Measurements from ENCODE around the gene SYNE1. TPM values are rescaled to one million over a fixed set of nuclear protein-coding genes. Genes with fewer than 3 reads are reported as not detected.
A peak's percentile ranks its signal among the peaks of the same experiment; 100 is the strongest.

Gene SYNE1
- total and polyA plus RNA-seq, 10 donors = 27.8 to 336 (median 247) TPM

DNA sequence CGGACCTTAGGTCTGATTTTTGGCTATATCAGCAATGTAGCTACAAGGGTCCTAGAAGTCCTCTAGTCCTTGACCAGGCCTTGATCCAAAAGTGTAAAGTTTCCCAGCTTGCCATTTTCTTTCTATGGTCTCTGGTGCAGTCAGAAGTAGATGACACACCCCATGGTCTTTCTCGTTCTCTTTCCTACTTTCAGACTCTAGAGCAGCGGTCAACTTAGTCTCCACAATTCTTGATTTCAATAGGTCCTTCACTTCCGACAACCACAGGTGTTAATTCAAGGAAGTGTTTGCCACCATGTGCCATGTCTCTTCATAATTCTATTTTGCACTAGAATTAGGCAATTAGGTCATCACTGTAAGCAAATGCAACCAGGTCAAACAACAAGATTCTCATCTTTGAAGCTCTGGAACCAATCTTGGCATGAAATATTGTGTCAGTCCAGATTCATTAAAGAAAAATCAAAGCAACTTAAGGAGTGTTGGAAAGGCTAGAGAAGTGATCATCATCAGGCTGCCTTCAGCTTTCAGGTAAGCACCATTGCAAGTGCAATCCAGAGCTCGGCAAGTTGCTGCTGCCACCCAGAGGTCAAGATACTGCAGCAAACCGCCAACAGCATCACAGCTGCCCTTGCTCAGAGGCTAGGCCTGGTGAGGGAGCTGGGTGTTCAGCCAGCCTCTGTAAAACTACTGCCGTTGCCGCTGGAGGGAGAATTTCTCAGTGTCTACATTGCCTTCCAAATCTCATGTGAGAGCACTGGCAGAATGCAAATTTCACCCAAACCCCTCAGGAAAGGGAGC, 5.6 kb upstream of the SYNE1 start:
- intact Hi-C loops (cut with DNase I; ENCODE audit: low total_unique reads) = loop anchor here (5.0 kb wide), 1 partner anchor 95 kb away; no protein-coding TSS in a partner anchor
- Histone ChIP-seq H3K4me1 (peaks cover 0 to 6% (median 0%) of the 10 kb centered on the region in 6 donors), H3K4me3 (no peak overlapping the region), H3K36me3 (no peaks in the 10 kb centered on the region), H3K27me3 (replicated peaks in 1 of 7) (peaks cover 0 to 13% (median 0%) of the 10 kb centered on the region in 7 donors), H3K9me3 (no peaks in the 10 kb centered on the region), H3K27ac (no peak overlapping the region)
- DNase-seq = peak; percentile 89
- 39 to 49% (median 44%) methylated on average over 8 of the region's 8 CpGs for WGBS, 5 donors
- TF ChIP-seq POLR2A (IDR thresholded peaks at IDR 0.05) (no peak), POLR2AphosphoS5 (IDR thresholded peaks at IDR 0.05) (peak in 2 of 3 donors; percentile 40 to 46)
- TF ChIP-seq, protein P1, sequence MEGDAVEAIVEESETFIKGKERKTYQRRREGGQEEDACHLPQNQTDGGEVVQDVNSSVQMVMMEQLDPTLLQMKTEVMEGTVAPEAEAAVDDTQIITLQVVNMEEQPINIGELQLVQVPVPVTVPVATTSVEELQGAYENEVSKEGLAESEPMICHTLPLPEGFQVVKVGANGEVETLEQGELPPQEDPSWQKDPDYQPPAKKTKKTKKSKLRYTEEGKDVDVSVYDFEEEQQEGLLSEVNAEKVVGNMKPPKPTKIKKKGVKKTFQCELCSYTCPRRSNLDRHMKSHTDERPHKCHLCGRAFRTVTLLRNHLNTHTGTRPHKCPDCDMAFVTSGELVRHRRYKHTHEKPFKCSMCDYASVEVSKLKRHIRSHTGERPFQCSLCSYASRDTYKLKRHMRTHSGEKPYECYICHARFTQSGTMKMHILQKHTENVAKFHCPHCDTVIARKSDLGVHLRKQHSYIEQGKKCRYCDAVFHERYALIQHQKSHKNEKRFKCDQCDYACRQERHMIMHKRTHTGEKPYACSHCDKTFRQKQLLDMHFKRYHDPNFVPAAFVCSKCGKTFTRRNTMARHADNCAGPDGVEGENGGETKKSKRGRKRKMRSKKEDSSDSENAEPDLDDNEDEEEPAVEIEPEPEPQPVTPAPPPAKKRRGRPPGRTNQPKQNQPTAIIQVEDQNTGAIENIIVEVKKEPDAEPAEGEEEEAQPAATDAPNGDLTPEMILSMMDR (IDR thresholded peaks at IDR 0.05 in 8 of 11, conservative IDR thresholded peaks at IDR 0.05 in 3 of 11) = peak in 9 of 11 experiments; percentile 36 to 75 (median 62)

GRCh38 chr6:152636609-152637295, 410 bp downstream of the SYNE1 start:
- intact Hi-C loops (cut with DNase I; ENCODE audit: low total_unique reads) = no loop called here
- Histone ChIP-seq H3K4me1 (peaks cover 8 to 62% (median 34%) of the 10 kb centered on the region in 6 donors), H3K36me3 (no peaks in the 10 kb centered on the region), H3K27me3 (replicated peaks in 1 of 7) (peaks cover 0 to 30% (median 7%) of the 10 kb centered on the region in 7 donors), H3K9me3 (no peaks in the 10 kb centered on the region), H3K4me3 (peak overlapping the region; percentile 43 to 81 (median 62)), H3K27ac (peak overlapping the region; percentile 63 to 93 (median 84))
- peak; percentile 92 for DNase-seq
- WGBS, 5 donors = 1 to 2% (median 1%) methylated on average over 35 to 72 of the region's 72 CpGs
- TF ChIP-seq, protein P1 (IDR thresholded peaks at IDR 0.05 in 8 of 11, conservative IDR thresholded peaks at IDR 0.05 in 3 of 11) = no peak
- peak in 2 of 3 donors; percentile 53 to 73 for TF ChIP-seq POLR2AphosphoS5 (IDR thresholded peaks at IDR 0.05)

DNA sequence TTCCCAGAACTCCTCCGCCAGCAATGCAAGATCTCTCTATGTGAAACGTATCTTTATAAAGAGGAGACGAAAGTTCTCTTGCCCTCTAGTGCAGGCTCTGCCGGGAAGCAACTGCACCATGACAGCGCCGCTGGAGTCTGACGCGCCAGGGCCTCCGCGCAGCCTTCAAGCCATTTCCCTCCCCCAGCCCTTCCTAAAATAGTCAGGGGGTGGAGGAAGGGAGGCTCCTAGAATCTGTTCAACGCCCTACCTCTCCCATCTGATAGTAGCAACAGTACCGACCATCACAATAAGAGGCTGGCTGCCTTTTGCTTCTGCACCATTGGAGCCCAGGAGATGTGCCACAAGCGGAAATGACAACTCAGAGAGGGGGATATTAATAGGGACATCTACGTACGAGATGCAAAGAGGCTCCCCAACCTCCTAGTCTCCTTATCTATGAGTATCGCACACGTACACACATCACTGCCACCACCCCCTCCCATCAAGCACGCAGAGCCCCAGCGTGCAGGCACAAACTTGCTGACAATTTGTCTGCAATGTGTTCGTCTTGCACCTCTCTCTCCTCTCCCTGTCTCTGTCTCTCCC, 1.0 kb downstream of the SYNE1 start:
- Histone ChIP-seq H3K4me1 (peaks cover 8 to 68% (median 34%) of the 10 kb centered on the region in 6 donors), H3K27me3 (replicated peaks in 1 of 7) (peaks cover 0 to 30% (median 7%) of the 10 kb centered on the region in 7 donors), H3K9me3 (no peaks in the 10 kb centered on the region), H3K27ac (peak overlapping the region; percentile 63 to 93 (median 84)), H3K36me3 (no peaks in the 10 kb centered on the region), H3K4me3 (peak overlapping the region; percentile 43 to 81 (median 62))
- peak; percentile 85 for DNase-seq
- intact Hi-C loops (cut with DNase I; ENCODE audit: low total_unique reads) = no loop called here
- 5 to 10% (median 8%) methylated on average over 20 of the region's 20 CpGs for WGBS, 5 donors
- TF ChIP-seq POLR2A (IDR thresholded peaks at IDR 0.05) (no peak), POLR2AphosphoS5 (IDR thresholded peaks at IDR 0.05) (peak; percentile 30 to 81 (median 74))

DNA sequence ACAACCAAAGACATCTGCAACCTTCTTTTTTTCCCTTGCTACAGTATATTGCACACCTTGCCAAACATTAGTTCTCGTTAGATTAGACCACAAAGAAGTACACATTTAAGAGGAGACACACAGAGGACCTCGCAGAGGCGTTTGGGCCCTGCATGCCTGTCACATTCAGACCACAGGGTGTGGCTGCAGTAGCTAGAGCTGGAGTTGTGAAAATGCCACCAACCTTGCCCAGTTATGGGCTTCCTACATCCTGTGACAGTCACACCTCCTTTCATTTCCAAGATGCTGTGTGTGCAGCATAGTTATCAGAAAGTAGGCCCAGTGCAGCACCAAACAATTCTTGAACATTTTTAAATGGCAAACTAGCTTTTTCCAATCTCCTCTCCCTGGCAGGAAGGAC, 2.4 kb downstream of the SYNE1 start:
- Histone ChIP-seq H3K36me3 (no peaks in the 10 kb centered on the region), H3K27me3 (replicated peaks in 1 of 7) (peaks cover 0 to 30% (median 7%) of the 10 kb centered on the region in 7 donors), H3K4me1 (peaks cover 8 to 74% (median 34%) of the 10 kb centered on the region in 6 donors), H3K4me3 (peak overlapping the region in 4 of 8 donors; percentile 6 to 81 (median 62)), H3K9me3 (no peaks in the 10 kb centered on the region), H3K27ac (peak overlapping the region in 5 of 8 donors; percentile 82 to 93 (median 90))
- intact Hi-C loops (cut with DNase I; ENCODE audit: low total_unique reads) = no loop called here
- TF ChIP-seq POLR2AphosphoS5 (IDR thresholded peaks at IDR 0.05) (peak in 1 of 3 donors; percentile 35), POLR2A (IDR thresholded peaks at IDR 0.05) (no peak)
- peak; percentile 80 for DNase-seq
- WGBS, 5 donors = 28 to 60% (median 40%) methylated on average over 3 of the region's 3 CpGs
